Measurements from ENCODE around the gene ISG20L2.

ISG20L2 gene

GRCh38 chr1:156684227-156684782 lies 44.3 kb downstream of the ISG20L2 start:
- no peak for DNase-seq

- no peak for DNase-seq
These were observed 46.2 kb downstream of the ISG20L2 start for GRCh38 chr1:156682166-156682890.

GRCh38 chr1:156681196-156681960 lies 47.2 kb downstream of the ISG20L2 start:
- no peak for DNase-seq

GRCh38 chr1:156680056-156680455 lies 48.5 kb downstream of the ISG20L2 start:
- DNase-seq = no peak

GRCh38 chr1:156677616-156678596 lies 50.7 kb downstream of the ISG20L2 start:
- no peak for DNase-seq

- no peak for DNase-seq
These were observed 51.5 kb downstream of the ISG20L2 start, which contains the start of gene NES for GRCh38 chr1:156676820-156677615. Gene NES, minus strand, starts transcription at chr1:156677407. Its CDS starts 143 bp downstream, at chr1:156677264.

- DNase-seq = no peak
These were observed 52.3 kb downstream of the ISG20L2 start for GRCh38 chr1:156676114-156676819.

- no peak for DNase-seq
These were observed 53.1 kb downstream of the ISG20L2 start for GRCh38 chr1:156675210-156676113.

- DNase-seq = no peak
These were observed 55.0 kb downstream of the ISG20L2 start for GRCh38 chr1:156673387-156674121.

Measured in NCI-H1436 treated with DMSO at 0.1 percent for 48 hours (cell line).